Omental fat pad (tissue), 4 donors: Measurements from ENCODE around the gene ZNF536. TPM values are rescaled to one million over a fixed set of nuclear protein-coding genes. Genes with fewer than 3 reads are reported as not detected.

ENCODE experiments used
- ATAC-seq: fragments of 150-250 bp; one replicate; pipeline ENCODE4 v1.9.1; 2016; ENCODE audit warnings: mild to moderate bottlenecking, moderate library complexity; ENCODE audit not compliant: low FRiP score
- DNase-seq: peaks from one replicate; pipeline ENCODE4 v3.0.0-alpha.2; 2019; ENCODE audit warnings: low spot score
- total RNA-seq, 4 donors: library from RNA; depleted of rRNA; stranded (reverse); fragments of >200 nt; gene quantifications; one replicate each; pipeline ENCODE4 v1.1.0, GENCODE V29; 2016
- TF ChIP-seq, protein P1 (sequence below), 3 donors: fragments of 450-650 bp; IDR thresholded peaks; one replicate each; pipeline ENCODE4 v1.5.1; 2016 to 2017; ENCODE audit warnings: antibody characterized with exemption in 3 of 3, mild to moderate bottlenecking in 3 of 3, moderate library complexity in 2 of 3

ZNF536 gene
- total RNA-seq, 4 donors from 2014 or later = 0.09 to 1.1 TPM; not detected in 2

DNA sequence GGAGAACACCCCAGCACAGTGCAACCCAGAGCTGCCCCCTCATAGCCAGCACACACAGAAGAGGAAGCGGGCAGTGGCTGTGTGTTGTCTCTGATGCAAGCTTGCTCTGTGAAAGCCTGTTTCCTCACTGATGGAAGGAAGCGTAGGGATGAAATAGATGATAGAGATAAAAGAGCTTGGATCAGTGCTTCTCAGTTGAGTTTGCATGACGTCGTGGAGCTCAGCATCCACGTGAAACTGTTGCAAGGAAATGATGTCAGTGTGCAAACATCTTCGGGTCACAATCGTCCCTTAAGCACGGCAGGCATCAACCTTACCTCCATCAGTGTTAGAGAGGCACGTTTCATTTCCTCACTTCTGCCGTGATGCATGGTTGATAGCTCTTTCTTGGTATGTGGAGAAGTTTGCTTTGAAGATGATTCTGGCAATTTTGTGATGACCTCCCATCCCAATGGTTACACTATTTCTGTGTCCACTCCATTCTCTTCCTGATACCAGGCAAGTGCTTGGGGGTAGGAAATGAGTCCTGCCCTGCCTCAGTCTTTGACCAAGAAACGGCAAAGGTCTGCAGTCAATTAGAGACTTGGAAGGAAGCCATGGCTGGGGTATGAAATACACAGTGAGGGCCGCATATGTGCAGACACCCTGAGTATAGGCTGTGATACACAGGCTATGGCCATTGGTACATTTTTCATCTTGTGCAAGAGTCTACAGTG, 183.0 kb downstream of the ZNF536 start:
- TF ChIP-seq, protein P1, sequence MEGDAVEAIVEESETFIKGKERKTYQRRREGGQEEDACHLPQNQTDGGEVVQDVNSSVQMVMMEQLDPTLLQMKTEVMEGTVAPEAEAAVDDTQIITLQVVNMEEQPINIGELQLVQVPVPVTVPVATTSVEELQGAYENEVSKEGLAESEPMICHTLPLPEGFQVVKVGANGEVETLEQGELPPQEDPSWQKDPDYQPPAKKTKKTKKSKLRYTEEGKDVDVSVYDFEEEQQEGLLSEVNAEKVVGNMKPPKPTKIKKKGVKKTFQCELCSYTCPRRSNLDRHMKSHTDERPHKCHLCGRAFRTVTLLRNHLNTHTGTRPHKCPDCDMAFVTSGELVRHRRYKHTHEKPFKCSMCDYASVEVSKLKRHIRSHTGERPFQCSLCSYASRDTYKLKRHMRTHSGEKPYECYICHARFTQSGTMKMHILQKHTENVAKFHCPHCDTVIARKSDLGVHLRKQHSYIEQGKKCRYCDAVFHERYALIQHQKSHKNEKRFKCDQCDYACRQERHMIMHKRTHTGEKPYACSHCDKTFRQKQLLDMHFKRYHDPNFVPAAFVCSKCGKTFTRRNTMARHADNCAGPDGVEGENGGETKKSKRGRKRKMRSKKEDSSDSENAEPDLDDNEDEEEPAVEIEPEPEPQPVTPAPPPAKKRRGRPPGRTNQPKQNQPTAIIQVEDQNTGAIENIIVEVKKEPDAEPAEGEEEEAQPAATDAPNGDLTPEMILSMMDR (IDR thresholded peaks at IDR 0.05) = no peak
- DNase-seq = no peak
- ATAC-seq = no peak

DNA sequence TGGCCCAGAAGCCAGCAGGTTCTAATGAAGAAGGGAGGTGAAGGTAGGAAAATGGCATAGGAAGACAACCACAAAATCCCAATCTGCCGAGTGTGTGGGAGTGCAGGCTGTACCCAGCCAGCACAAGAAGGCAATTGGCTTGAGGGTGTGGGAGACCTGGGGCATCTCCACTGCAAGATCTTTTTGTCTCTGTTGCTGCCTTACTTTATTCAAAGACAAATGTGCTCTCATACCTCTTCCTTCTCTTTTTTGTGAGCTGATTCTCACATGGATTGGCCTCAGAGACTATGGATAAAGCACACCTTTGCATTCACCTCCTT, 183.6 kb downstream of the ZNF536 start:
- TF ChIP-seq, protein P1 (IDR thresholded peaks at IDR 0.05) = no peak
- DNase-seq (no peak), ATAC-seq (no peak)

DNA sequence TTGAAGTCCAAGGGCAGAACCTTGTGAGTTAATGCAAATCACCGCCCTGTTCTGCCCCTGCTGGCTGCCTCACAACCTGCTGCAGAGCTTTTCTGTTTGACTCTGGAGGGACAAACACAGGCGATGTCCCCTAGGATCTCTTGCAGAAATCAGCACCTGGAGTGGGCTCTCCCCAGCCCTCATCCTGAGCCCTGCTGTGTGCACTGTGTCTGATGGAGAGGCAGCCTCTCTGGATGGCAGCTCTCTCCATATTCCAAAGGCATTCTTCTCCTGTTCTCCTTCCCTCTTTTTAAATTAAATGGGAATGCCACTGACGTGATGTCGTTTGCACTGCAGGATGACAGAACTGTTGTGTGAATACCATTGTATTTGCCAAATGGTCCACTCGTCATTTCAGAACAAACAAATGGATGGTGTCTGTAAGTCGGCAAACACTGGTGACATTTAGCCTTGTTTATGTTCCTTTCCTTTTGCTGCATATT, 184.1 kb downstream of the ZNF536 start:
- TF ChIP-seq, protein P1 (IDR thresholded peaks at IDR 0.05) = no peak
- ATAC-seq (no peak), DNase-seq (no peak)

DNA sequence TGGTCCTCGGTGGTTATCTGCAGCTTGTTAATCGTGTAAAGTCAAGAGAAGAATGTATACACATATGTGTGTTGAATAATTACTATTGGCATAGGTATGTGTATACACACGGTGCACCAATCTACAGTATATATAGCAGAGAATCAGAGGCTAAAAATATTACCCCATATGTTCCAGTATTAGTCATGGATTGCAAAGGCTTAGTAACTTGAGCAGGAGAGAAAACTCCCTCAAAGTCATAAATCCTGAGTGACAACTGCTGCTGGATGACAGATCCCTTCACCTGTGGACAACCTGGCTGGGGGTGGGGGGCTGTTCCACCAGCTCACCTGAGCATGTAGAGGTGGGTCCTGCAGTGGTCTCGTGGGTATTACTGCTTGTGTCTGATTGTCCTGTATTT, 185.0 kb downstream of the ZNF536 start:
- TF ChIP-seq, protein P1 (IDR thresholded peaks at IDR 0.05) = no peak
- no peak for DNase-seq
- ATAC-seq = no peak

DNA sequence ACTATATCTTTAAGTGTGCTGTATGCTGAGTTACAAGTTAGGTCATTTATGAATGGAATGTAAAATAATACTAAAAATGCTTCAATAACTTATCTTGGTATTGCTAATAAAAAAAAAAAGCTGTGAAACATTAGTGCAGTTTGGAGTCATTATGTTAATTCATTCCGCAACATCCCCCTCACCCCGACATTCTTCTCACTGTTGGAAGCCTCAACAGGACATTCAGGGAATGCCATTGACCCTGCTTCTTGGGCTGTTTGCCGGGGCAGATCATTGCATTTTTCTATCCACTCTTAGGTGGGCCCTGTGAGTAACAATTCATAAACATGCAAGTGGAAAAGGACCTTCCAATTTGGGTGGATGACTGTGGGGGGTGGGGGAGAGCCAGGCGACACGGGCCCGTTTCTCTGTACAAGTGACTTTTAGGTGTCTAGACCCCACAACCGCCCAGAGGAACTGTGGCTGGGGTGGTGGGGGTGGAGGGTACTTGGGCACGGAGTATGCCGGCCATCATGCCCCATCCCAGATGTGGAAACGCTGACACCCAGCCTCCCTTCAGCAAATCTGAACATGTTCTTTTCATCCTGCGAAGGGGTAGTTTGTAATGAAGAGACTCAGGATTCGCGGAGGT, 185.9 kb downstream of the ZNF536 start:
- TF ChIP-seq, protein P1 (IDR thresholded peaks at IDR 0.05) = no peak
- ATAC-seq = no peak
- no peak for DNase-seq

DNA sequence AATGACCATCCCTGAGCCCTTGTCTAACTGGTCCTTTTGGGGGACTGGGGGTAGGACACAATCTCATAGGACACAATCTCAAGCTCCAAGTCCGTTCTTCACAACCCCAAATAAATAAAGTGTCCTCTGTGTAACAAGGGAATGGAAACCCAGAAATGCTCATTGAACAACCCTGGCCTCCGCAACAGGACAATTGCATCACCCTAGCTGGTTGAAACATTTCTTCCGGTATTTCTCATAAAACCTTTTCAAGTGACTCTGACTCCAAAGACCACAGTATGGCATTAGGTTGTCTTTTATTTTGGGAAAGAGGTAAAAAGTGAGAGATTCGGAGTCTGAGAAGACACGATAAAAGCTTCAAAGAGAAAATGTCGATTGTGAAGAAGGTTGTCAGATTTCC, 186.6 kb downstream of the ZNF536 start:
- no peak for DNase-seq
- TF ChIP-seq, protein P1 (IDR thresholded peaks at IDR 0.05) = no peak
- ATAC-seq = no peak

DNA sequence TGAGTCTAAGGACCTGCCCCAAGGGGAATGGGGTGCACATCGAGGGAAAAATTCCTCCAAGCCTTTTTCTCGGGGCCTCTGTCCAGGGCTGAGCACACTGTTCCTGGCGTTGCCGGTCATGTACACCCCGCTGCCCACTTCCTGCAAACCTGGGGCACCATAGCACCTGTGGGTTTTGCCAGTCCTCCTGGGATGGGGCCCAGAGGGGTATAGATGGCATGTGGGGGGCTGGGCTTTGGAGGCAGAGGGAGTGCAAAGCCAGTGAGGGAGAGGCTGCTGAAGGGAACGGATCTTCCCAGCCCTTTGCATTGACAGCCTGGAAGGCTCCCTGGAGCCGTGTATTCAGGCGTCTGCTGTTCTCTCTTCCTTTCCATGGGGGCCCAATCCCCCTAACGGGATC, 187.3 kb downstream of the ZNF536 start:
- TF ChIP-seq, protein P1 (IDR thresholded peaks at IDR 0.05) = no peak
- no peak for DNase-seq
- no peak for ATAC-seq
